Stimulated activated CD8-positive, alpha-beta memory T cell treated with anti-CD3 and anti-CD28 coated beads, Interleukin-12 subunit alpha, Interleukin-12 subunit beta, amount 100 ng/mL, for 24 hours (primary cell): Measurements from ENCODE around the gene EGFR.

ENCODE experiments used
- DNase-seq: peaks from one replicate; pipeline ENCODE4 v3.0.0-alpha.2; 2020; ENCODE audit errors: extremely low read depth

The EGFR gene

GRCh38 chr7:55171157-55171556, 152.3 kb downstream of the EGFR start:
- DNase-seq: no peak

- DNase-seq: no peak
These were observed 153.3 kb downstream of the EGFR start for GRCh38 chr7:55172161-55172560.

GRCh38 chr7:55172881-55173609, 154.2 kb downstream of the EGFR start:
- DNase-seq: no peak

- DNase-seq: no peak
These were observed 154.9 kb downstream of the EGFR start for GRCh38 chr7:55173671-55174070.

GRCh38 chr7:55174456-55174855, 155.6 kb downstream of the EGFR start:
- DNase-seq: no peak

- no peak for DNase-seq
These were observed 156.0 kb downstream of the EGFR start for GRCh38 chr7:55174856-55175255.

- DNase-seq: no peak
These were observed 158.3 kb downstream of the EGFR start for GRCh38 chr7:55177068-55177530.

- DNase-seq: no peak
These were observed 158.9 kb downstream of the EGFR start for GRCh38 chr7:55177589-55178261.

- no peak for DNase-seq
These were observed 159.6 kb downstream of the EGFR start for GRCh38 chr7:55178292-55178862.

GRCh38 chr7:55178863-55179773, 160.3 kb downstream of the EGFR start:
- DNase-seq: no peak

- no peak for DNase-seq
These were observed 161.3 kb downstream of the EGFR start for GRCh38 chr7:55179931-55180682.

- DNase-seq: no peak
These were observed 162.2 kb downstream of the EGFR start for GRCh38 chr7:55180963-55181542.

- no peak for DNase-seq
These were observed 162.9 kb downstream of the EGFR start for GRCh38 chr7:55181762-55182161.

GRCh38 chr7:55183897-55184296, 165.1 kb downstream of the EGFR start:
- DNase-seq: no peak

GRCh38 chr7:55185321-55185802, 166.5 kb downstream of the EGFR start:
- no peak for DNase-seq

- DNase-seq: no peak
These were observed 167.3 kb downstream of the EGFR start for GRCh38 chr7:55185941-55186609.

GRCh38 chr7:55187701-55188491, 169.1 kb downstream of the EGFR start:
- no peak for DNase-seq

GRCh38 chr7:55188590-55189138, 169.8 kb downstream of the EGFR start:
- no peak for DNase-seq
